GM21423 (cell line): Measurements from ENCODE around the gene MSMB.
A peak's percentile ranks its signal among the peaks of the same experiment; 100 is the strongest.

Experiments
- ATAC-seq: cut with Tn5 transposase; IDR thresholded peaks from one replicate; pipeline ENCODE4 v1.9.1; 2021; ENCODE audit warnings: mild to moderate bottlenecking, moderate library complexity; ENCODE audit not compliant: unreplicated experiment

Gene MSMB

DNA sequence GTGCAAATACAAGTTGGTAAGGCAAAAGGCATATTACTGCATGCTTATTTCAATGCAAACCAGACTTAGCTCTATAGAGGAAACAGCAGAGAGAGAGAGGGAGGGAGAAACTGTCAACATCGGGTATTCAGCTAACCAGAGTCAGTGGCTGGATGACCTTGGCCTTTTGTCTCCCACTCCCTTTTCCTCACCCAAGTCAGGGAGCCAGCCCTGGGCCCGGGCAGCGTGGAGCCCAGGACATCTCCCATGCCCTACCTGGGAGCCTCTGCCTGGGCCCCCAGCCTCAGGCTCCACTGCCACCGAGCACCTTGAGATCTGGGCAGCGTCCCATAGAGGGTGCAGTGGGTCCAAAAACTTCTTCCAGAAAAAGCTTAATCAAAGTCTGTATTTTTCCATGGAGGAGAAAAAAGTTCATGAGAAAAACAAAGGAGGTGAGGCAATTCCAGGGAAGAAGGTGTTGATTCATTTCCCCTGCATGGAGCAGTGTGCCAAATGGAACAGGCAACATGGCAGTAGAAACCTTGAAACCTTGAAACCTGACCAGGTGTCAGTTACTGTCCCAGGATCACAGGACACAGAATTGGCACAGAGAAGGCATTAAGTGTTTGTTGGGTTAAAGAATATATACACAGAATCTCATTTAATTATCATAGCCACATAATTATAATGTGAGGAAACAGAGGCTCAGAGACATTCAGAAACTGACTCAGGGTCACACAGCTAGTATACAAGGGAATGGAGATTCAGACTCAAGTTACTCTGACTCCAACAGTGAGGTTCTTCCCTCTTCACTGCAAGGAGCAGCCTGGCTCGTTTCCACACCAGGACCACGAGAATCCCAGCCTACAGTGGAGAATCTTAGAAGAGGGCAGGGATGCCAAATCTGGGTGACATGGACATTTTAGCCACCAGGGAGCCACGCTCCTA is 9.9 kb downstream of the MSMB start:
- no peak for ATAC-seq

DNA sequence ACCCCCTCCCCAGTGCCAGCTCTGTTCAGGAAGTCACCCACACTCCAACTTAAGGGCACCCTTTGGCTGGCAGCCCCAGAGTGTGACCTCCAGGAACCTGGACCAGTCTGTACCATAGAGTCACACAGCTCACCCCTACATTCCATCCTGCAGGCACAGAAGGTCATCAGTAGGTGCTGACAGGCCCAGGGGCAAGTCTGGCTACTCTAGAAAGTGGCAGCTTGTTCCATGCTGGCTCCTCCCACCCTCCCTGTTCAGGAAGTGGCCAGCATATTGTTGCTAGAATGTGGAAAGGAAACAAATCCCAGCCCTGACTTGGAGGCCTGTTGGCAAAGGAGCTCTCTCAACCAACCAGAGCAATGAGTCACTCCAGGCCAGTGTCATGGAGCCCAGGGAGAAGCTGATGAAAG is 12.5 kb downstream of the MSMB start:
- no peak for ATAC-seq

DNA sequence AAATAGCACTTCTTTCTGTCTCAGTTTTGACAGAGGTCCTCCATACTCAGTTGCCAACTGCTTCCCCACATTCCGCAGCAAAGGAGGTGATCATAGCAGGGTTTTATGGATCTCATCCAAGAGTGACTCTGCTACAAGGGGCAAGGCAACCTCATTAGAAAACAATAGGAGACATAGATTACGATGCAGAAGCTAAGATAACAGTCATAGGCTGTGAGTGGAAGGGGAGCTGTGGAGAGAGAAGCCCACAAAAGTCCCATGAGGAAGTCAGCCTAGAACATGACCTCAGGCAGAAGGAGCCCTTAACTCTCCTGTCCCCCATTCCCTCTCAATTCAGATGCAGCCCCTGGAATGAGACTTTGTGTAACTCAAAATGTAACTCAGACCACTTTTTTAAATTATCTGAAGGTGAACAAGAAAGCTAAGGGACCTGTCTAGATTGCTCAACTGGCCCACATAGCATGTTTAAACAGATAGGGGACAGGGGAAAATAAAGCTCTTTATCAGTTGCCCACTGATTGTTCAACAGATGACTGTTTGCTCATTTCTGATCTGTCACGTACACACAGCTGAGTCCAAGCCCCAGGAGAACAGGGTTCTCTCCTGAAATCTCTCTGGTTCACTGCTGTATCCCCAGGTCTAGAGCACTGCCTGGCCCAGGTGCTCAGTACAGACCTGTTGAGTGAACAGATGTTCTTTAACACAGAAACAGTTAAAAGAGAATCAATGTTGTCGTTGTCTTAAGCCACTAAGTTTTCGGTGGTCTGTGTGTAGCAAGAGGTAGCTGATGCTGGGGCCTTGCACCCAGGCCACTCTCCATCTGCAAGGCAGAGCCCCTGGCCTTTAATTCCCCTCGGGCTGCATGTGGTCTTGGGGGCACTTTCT is 14.2 kb downstream of the MSMB start:
- no peak for ATAC-seq

DNA sequence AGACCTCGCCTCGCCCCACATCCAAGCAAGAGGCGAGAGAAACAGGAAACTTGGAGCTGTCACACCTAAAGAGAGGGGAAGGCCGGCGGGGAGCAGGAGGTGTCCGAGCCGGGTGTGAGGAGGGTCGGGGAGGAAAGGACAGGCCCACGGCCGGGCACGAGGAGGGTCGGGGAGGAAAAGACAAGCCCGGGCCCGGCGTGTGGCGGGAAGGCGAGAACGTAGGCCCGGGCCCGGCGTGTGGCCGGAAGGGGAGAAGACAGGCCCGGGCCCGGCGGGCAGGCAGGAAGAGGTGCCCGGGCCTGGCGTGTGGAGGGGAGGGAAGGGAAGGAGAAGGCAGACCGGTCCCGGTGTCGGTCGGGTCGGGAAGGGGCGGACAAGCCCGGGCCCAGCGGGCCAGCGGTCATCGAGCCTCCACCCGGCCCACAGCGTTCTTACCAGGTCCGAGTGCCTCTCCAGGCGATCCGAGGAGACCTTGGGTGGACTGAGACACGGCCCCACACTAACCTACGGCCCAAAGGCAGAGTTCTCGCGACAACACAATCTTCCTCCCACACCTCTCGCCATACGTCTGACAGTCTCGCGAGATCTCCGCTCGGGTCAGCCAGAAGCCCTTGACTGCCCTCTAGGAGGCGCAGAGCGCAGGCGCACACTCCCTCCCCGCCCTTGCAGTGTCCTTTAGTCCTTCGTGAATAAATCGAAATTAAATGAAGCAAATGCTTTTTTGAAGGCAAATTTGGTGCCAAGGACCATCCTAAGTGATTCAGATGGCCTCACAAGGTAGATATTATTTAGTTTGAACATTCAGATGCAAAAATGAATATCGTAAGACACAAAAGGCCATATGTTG is 15.8 kb downstream of the MSMB start, which contains the start of gene NCOA4:
NCOA4 (minus strand) TSS at position 533 of the 847 bp plus-strand sequence. CDS start 13,943 bp downstream, outside the sequence.
- ATAC-seq = peak; percentile 97

DNA sequence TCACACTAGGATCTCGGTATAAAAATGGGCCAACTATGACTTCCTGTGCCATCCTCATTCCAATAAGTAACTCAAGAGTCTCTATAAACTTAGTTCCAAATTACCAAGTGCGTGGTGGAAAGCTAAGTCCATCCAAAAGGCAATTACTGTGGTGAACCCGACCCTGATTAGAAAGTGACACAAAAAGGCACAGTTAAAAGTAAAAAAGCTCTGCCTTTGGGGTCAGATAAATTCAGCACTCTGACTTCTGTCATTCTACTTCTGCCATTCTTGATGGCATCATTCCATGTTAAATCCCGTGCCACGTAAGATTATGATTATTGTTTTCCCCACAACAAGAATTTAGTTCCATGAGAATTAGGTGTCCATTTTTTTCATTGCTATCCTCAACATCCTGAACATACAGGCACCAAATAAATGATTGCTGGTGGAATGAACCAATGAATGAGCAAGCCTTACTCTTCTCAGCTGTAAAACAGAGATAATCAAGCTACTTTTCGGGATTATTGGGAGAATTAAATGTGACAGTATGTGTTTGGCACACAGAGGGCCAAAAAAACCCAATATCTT is 16.5 kb downstream of the MSMB start:
- ATAC-seq = no peak

DNA sequence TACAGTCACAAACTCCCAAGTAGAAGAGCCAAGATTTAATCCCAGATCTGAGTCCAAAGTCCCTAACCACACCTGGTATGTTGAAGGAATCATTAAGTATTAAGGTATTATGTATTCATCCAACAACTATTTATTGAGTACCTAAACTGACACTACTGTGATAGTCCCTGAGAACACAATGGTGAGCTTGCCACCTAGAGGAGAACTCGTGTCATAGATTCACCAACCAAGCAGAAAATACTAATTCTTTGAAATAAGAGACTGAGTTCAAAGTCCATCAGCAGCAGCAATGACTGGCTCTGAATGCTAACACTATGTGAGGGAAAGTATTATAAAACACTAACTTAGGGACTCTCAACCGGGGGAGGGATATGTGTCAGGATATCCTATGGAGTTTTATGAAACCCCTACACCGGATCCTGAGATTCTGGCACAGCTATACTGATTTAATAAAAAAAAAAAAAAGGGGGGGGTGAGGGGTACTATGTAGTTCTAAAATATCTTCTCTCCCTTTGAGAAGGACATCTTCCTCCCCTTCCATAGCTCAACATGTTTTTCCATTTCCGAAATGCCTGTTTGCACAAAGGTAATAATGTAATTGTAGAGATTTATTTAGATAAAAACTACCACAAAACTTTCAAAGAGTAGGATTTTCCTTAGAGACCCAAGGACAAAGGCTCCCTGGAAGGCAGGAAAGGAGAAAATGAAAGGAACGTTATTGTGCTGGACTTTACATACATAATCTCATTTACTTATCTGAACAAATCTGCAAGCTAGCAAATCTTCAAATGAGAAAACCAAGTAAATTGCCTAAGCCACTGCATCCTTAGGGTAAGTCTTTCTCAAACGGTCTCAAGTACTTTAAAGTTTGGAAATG is 17.2 kb downstream of the MSMB start:
- ATAC-seq = no peak

DNA sequence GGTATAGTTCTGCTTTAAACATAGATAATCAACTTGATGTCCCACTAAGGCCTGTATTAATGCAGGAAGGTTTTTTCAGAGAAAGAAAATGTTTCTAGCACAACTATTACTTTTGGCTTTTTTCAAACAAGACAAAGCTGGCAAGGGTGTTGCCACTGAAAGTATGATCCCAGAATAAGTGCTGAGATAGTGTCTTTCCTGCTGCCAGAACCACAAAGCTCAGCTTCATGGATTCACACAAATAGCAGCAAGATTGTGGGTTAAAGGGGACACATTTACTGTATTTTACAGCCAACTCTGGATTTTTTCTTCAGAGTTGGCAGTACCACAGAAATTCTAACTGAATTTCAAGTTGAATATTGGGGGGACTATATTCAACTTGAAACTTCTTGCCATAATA is 20.0 kb downstream of the MSMB start:
- no peak for ATAC-seq

DNA sequence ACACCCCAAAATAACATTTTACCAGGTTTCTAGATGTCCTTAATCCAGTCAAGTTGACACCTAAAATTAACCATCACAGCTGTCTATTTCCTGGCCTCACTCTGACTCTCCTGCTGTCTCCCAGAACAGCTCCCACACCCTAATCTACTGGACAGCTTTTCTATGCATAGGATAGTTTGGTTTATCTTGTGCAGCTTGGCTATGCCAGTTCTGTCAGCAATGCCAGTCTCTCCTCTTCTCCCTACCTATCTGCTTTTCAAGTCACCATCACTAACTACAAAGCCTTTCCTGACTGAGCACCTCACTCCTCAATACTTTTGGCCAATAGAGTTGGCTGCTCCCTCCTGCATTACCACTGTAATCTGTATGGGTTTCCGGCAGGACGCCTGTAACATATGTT is 20.7 kb downstream of the MSMB start:
- ATAC-seq = no peak

DNA sequence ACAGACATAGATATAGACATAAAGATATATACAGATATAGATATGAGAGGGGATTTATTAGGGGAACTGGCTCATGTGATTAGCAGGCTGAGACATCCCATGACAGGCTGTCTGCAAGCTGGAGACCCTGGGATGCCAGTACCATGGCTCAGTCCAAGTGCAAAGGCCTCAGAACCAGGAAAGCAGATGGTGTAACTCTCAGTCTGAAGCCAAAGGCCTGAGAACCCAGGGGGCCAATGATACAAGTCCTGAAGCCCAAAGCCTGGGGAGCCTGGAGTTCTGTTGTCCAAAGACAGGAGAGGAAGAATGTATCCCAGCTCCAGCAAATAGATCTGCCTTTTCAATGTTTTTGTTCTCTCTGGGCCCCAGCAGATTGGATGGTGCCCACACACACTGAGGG is 21.1 kb downstream of the MSMB start:
- ATAC-seq = no peak

DNA sequence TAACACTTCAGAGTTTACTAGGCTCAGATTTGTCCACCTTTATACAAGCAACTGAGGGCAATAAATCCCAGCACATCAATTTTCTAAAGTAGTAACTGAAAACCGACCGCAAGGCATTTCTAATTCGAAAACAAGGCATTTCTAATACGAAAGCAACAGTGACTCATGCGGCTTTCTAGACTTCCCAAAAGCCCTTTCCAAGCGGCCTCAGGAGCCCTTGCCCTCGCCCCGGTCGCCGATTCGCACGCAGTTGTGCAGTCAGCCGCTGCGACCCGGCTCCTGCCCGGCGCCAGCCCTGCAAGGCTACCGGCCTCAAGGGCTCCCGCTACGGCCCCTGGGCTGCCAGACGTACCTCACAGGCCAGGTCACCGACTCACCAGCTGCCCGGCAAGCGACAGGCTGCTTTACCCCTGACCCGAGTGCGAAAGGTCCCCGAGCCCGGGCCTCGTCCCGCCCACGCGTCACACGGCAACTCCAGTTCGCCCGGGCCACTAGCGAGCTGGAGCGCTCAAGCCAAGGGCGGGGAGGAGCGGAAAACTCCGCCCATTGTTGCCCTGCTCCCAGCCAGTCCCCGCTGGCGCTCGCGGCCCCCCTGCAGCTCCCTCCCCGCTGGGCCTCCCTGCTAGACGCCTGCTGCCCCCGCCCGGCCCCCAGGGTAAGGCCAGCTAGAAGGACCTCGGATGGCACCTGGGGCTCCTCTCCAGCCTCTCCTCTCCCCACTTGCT is 22.9 kb downstream of the MSMB start:
- peak; percentile 94 for ATAC-seq

DNA sequence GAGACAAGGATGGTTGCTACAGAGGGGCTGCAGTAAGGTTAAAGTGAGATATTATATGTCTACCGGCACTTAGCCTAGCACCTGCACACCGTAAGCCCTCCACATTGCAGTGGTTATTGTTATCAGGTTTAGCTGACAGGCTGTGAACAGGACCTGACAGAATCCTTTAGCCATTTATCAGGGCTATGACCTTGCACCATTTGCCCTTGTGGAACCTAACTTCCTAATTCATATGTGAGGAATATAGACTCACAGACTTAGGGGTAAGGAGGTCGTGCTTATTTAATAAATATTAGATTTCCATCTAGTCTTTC is 25.8 kb downstream of the MSMB start:
- ATAC-seq = no peak

DNA sequence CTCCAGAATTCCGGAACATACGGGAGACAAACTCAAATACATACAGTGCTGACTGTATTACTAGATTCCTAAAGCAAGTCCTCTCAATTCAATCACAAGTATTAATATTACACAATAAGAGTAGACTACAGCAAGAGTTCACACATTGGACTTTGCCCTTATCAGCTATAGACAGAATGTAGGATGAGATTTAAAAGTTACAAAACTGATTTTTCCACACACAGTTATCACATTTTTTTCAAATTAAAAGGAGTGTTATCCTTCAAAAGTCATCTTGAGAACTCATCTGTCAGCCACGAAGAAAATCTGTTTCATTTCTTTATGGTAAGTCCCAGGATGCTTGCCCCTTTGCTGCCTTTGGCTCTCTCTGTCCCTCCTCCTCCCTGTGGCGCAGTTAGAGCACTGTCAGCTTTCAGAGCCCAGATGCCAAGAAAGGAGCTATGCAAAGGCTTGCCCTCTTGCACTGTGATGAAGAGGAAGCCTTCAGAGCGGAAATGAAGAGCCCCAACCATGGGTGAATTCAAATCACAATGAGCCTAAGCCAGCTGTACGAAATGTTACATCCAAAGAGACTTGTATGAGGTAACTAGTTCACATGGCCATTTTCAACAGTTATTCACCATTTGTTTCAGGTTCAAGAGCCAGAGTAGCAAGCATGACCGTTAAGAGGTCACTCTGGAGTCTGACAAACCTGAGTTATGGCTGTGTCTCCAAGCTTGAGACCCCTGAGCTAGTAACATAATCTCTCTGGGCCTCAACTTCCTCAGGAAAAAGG is 26.3 kb downstream of the MSMB start:
- no peak for ATAC-seq

DNA sequence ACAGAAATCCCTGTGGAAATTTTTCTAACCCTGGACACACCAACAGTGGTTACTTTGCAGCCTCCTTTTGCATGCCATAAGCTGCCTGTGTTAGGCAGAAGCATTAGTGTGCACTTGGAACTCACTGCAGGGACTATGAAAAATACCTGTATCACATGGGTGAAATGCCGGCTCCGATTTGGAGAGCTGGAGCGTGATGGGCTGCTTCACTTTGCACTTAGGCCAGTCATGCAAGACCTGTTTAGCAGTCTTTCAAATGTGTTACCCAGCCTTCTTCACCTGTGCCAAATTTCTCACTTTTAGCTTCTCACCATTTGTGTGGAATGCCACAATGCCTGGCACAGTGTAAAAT is 26.9 kb downstream of the MSMB start:
- no peak for ATAC-seq

DNA sequence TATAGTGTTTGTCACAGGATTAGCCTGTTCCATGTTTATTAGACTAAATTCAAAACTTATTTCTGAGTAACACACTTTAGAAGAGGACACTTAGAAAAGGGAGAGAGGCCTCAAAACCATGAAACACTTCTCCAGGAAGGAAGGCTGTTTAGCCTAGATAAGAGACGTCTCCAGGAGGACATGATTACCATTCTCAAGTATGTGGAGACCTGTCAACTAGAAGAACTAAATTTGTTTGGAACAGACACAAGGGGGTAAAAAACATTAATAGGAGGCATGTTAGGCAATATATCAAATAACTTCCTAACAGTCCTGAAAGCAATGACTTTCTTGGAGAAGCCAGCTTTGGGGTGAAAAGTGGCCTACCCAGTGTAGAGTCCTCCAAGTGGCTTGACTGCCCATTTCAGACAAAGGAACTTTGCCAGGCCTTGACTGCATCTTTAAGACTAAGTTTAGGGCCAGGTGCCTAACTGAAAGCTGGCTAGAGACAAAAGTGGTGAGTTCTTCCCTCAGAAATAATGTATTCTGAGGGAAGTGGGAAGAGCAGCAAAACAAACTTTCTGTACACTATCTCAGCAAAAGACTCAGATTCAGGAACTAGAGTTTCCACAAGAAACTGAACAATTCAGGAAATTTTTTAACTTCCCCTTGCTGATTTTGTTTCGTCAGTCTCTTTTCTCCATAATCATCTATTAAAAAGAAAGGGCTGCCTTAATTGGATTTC is 27.5 kb downstream of the MSMB start:
- no peak for ATAC-seq

DNA sequence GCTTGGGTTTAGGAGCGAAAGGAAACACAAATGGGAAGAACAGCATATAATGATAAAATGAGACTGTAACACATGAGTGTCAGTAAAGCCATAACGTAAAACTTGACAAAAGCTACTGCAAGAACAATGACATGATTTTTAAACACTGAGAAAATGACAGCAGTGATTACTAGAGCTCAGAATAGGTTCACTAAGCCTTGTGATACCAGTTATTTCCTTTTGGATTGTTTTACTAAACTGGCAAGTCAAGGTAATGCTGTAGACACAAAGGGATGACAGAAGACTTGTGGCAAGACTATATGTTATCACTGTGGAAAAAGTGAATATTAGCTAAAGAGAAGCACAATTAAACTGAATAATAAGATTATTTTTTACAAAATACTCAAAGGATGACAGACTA is 28.3 kb downstream of the MSMB start:
- no peak for ATAC-seq

DNA sequence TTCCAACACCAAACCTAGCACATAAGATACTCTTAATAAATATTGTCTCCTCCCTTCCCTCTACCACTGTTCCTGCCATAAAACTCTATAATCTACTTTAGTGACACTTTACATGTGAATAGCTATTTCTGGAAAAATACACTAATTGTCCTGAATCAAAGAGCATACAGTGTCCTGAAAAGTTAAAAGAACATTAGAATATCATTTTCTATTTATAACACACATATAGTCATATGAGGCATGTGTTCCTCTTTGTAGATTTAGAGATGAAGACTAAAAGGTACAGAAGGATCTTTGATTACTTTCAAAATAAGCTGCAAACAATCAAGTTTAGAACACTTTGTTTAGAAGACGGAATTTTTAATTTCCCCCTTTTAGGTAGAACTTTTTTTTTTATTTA is 29.3 kb downstream of the MSMB start:
- ATAC-seq = no peak

DNA sequence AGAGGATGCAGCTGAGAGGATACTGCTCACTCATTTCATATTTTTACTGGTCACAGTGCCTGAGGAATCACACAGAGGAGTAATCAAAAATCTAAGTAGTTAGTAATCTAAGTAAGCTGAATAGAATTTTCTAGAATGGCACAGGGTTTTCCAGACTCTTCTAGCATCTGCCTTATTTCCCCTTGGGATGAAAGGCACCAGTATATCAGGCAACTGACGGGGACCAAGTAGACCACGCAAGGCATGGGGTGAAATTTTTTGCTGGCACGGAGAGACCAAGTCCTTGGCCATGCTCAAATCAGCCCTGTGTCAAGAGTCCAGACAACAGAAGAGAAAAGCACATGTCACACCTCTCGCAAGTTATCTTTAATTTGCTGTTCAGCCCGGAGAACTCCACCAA is 29.9 kb downstream of the MSMB start:
- no peak for ATAC-seq
